Hippocampal formation (tissue), 2 donors: Measurements from ENCODE around the gene ATP11A.
A peak's percentile ranks its signal among the peaks of the same experiment; 100 is the strongest.

Source experiments
- DNase-seq, 2 donors: peaks; one replicate each; lab custom pipeline; 2025; lab: John Stamatoyannopoulos, UW

ATP11A gene

DNA sequence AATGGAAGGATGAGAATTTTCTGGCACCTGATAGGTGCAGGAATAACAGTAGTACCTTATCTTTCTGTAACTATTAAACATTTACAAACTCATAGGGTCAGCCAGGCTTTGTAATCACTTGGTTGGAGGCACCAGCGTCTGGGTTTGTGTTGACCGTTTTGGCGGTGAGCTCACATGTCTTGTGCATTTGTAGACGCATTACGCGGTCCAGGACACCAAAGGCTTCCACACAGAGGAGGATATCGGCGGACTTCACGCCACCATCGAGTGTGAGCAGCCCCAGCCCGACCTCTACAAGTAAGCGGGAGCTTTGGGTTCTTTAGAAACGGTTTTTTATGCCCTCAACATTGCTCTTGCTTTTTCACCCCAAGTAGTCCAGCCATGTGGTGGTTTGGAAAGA, 129.3 kb downstream of the ATP11A start:
- DNase-seq: no peak

DNA sequence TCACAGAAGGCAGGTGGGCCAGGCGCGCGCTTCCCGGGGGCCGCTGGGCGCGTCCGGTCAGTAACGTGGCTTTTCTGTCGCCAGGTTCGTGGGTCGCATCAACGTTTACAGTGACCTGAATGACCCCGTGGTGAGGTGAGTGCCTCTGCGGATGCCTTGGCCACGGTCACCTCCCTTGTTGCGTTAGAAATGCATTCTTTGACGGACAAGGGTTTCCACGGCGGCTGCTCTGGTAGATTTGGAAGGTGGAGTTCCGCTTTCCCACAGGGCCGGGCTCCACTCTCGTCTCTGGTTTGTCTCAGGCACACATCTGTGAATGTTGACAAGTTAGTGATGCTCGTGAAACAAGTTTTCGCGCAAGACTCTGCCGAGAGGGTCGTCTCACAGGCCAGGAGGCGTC, 130.0 kb downstream of the ATP11A start:
- DNase-seq: no peak

GRCh38 chr13:112820318-112820717, 130.5 kb downstream of the ATP11A start:
- DNase-seq: no peak

- no peak for DNase-seq
Observed at GRCh38 chr13:112821340-112822055, 131.7 kb downstream of the ATP11A start.

DNA sequence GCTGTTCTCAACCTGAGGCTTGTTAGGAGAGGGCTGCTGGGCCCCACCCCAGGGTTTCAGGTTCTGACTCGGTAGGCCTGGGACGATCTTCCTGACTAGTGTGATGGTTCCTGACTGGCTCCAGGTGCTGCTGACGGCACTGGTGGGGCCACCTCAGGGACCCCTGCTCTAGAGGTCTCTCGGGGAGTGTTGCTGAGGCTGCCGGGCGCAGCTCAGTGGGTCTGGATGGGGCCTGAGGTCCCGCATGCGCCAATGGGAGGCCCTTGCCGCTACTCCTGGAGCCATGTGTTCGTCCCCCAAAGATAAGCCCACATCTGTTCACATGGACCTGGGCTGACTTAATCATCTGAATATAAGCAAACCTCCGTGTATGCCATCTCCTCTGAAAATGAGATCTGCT, 133.0 kb downstream of the ATP11A start:
- no peak for DNase-seq

GRCh38 chr13:112824429-112824828, 134.6 kb downstream of the ATP11A start:
- DNase-seq: no peak

DNA sequence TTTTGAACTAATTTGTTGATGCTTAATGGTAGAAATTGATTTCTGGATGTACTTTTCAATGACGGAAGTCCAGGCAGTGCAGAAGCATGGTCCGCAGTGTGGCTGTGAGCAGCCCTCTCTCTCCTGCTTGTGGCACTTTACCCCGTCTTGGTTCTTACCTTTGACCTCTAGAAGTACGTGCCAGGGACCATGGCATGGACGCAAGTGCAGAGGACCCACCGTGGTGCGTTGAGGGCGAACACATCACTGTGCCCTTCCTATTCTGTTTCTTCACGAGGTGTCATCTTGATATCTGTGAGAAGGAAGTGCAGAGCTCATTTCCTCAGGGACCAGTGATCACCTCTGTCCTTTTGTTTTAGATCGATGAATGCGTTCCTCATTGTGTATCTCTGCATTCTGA, 135.2 kb downstream of the ATP11A start:
- DNase-seq: no peak

DNA sequence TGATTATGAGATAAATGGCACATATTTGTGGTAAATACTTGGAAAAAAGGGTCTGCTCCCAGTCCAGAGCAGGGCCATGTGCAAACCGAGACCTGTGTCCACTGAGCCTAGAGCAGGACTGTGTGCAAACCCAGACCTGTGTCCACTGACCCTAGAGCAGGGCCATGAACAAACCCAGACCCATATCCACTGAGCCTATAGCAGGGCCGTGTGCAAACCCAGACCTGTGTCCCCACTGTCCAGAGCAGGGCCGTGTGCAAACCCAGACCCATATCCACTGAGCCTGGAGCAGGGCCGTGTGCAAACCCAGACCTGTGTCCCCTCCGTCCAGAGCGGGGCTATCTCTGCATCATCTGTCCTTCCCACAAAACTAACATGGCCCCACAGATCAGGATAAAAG, 136.0 kb downstream of the ATP11A start:
- DNase-seq: no peak

DNA sequence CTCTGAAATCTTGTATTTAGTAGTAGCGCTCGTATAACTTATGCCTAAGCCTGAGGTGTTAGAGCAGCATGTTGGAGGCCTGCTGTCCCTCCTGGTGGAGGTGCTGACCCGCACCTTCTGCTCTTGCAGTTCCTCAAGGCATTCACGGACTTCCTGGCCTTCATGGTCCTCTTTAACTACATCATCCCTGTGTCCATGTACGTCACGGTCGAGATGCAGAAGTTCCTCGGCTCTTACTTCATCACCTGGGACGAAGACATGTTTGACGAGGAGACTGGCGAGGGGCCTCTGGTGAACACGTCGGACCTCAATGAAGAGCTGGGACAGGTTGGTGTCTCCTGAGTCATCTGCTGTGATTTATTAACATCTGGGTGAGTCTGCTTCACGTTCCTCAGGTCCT, 136.7 kb downstream of the ATP11A start:
- no peak for DNase-seq

GRCh38 chr13:112828082-112828699, 138.4 kb downstream of the ATP11A start:
- no peak for DNase-seq

DNA sequence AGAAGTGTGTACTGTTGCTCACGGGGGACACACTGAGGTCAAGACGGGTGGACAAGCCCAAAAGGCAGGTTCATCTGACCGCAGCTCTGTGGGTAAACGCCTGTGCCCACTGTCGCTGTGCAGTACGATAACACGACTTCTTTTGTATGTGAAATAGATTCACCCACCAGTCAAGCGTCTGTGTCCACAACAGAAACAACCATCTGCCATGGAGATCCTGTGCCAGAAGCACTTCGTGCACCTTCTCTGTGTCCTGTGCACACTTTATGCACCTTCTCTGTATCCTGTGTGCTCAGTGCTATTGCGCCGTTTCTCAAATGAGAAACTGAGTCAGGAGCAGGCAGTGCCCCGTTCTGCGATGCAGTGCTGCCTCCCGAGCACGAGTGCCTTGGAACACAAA, 138.9 kb downstream of the ATP11A start:
- no peak for DNase-seq

DNA sequence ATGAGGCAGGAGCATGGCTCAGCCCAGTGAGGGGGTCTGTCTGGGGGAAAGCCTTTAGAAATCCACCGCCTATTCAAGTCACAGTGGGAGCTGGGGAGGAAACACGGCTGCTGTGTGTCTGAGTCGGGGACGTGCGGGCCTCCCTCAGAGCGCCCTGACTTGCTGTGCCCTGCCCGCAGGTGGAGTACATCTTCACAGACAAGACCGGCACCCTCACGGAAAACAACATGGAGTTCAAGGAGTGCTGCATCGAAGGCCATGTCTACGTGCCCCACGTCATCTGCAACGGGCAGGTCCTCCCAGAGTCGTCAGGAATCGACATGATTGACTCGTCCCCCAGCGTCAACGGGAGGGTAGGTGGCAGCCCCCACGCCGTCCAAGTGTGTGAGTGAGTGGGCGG, 141.4 kb downstream of the ATP11A start:
- DNase-seq: no peak

DNA sequence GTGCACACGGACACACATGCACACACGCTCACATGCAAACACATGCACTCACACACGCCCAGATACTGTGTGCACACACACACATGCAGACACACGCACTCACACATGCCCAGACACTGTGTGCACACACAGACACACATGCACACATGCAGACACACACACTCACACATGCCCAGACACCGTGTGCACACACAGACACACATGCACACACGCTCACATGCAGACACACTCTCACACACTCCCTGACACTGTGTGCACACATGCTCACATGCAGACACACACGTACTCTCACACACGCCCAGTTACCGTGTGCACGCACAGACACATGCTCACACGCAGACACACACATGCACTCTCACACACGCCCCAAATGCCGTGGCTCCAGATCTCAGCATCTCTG, 142.0 kb downstream of the ATP11A start:
- no peak for DNase-seq

GRCh38 chr13:112832811-112833210, 143.0 kb downstream of the ATP11A start:
- no peak for DNase-seq

GRCh38 chr13:112833551-112834257, 143.9 kb downstream of the ATP11A start:
- DNase-seq: no peak

DNA sequence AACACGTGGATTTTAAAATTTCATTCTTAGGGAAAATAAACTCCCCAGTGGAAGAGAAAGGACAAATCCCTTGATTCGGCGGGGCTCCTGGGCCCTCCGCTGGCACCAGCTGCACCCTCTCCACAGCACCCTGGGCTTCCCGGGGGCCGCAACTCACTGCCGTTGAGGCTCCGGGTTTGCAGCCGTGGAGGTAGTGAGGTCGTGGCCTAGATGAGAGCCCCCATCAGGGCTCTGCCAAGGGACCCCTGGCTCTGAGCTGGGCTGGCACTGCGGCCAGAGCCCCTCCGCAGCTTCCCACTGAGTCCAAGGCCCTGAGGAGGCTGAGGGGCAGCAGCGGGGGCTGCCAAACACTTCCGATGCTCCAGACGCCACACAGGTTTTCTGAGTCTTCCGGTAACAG, 145.5 kb downstream of the ATP11A start:
- DNase-seq: no peak

DNA sequence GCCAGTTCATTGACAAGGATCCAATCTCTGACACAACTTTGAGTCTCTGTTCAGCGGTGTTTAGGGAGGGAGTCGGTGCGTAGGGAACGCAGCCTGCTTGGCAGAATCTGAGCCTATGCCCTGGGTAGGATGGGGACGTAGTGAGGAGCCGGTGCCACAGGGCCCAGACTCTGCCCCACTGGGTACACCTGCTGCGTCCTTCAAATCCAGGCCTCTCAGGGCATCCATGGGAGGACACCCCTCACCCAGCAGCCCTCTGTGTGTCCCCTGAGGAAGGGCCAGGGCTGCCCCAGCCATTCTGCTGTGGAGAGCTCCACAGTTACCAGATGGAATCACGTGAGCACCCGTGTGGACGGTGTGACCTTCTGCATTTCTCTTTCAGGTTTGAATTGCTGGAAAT, 146.0 kb downstream of the ATP11A start:
- no peak for DNase-seq

GRCh38 chr13:112836940-112837339, 147.1 kb downstream of the ATP11A start:
- no peak for DNase-seq

DNA sequence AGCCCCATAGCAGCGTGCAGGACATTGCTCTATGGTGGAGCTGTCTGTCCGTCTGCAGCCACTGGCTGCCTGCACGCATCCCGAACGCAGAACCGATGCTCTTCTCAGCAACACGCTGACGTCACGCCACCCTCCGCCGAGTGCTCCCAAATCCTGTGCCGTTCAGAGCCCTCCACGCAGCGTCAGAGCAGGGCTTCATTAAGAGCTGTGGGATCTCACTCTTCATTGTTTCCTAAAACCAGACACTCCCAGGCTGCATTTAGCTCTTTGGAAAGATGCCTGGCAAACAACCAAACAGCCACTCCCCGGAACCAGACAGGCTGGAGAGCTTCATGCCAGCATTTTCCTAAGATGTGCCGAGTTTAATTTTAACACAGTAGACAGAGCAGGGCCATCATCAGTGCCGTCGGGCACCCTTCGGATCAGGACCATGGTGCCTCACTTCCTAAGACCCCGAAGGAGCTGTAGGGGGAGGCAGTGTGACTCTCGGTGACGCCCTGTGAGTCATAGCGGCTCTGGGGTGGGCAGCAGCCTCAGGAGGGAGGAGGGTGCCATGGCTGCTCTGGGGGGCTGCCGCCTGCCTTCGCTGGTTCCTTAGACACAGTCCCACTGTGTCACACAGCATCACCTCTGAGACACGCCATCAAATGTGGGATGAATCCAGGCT, 147.7 kb downstream of the ATP11A start:
- peak in 1 of 2 donors; percentile 1 for DNase-seq

DNA sequence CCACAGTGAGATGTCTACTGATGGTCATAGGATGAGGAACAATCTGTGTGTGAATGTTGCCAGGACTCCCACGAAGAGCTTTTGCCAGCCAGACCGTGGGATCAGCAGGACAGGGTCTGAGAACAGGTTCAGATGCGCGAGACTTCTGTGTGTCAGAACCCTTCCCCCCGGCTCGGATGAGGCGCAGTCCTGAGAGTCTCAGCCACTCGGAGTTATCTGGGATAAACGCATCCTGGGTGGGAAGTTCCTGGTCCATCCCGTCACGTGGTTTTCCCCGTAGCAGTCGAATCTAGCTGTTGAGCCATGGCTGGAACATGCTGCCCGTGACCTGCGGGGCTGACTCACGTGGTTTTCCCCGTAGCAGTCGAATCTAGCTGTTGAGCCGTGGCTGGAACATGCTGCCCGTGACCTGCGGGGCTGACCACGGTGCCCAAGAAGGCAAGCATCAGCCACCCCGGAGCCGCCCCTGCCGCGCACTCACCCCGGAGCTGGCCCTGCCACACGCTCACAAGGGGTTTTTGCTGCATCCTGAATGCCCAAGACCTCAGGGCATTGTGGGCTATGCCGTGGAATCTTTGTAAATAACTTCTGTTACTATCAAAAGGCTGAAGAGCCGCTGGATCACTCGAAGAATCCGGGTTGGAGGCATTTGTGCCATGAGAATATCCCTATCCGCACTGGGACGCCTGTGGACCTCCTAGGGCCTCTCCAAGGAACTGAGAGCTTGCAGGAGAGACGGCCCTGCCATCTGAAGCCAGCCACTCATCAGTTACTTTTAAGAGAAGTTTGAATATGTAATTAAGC, 148.4 kb downstream of the ATP11A start:
- DNase-seq: no peak

DNA sequence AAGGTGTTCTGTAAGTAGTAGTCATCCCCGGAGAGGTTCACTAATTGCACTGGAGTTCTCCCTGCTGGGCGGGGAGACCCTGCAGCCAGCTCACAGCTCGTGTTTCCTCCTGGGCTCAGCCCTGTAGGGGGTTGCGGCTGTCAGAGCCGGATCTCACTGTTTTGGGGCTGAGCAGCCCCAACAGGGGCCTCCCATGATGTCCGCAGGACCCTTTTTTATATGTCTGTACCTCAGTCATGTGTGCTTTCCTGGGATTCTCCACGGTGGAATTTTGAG, 148.9 kb downstream of the ATP11A start:
- DNase-seq: no peak
